Measurements from ENCODE around the gene SMIM44.
"Not testable (repeated sequence)": the region's sequence is repeated elsewhere in the genome, so short reads cannot be mapped to it uniquely, and the experiment has no call there.

Gene SMIM44

DNA sequence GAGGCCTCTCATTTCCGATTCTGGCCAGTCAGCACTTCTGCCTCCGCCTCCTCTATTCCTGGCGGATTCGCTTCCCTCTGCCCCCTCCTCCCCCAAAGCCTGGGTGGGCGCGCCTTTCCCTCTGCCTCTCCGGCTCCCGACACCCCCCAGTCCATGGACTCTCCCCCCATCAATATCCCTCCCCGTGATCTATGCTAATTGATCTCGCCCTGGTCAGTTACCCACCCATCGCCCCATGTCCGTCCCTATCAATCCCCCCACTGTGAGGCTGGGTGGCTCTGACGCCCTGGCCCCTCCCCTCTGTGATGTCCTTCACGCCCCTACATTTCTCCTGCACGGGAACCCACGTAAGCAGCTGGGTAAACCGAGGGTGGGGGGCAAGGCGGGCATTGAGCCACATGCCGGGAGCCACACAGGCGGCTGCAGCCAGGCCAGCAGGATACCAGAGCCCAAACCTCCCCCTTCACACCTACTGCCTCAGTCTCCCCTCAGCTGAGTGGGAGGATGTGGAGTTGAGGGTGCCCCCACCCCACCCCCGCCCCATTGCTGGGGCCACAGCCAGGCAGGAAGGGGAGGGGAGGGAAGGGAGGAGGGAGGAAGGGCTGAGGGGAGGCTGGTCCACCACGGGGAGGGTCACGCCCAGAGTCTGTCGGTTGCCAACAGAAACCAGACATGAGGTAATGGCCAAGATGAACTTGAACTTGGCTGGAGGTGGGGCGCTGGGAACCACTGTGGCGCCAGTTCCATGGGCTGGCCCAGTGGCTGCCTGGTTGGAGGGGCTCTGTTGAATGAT is 24.0 kb downstream of the SMIM44 start:
- no peaks in the 10 kb centered on the region for H3K27me3 ChIP-seq (ENCODE audit: low read depth, low read length)
- H3K9me3 ChIP-seq (ENCODE audit: control insufficient read depth in 1 of 2, low read length in 2 of 2), result no peaks in the 10 kb centered on the region
- H3K36me3 ChIP-seq (ENCODE audit: control insufficient read depth in 1 of 2, insufficient read depth in 2 of 2, low read length in 2 of 2), result peaks cover 13 to 51% of the 10 kb centered on the region in 2 donors
- peak overlapping the region in 1 of 2 donors; percentile 12 for H3K4me3 ChIP-seq (ENCODE audit: low read depth in 1 of 2, low read length in 2 of 2)
- H3K4me1 ChIP-seq (ENCODE audit: control insufficient read depth in 1 of 2, insufficient read depth in 2 of 2, low read length in 2 of 2), result peaks cover 4 to 48% of the 10 kb centered on the region in 2 donors
- H3K27ac ChIP-seq (ENCODE audit: low read length), result peak overlapping the region; percentile 65

DNA sequence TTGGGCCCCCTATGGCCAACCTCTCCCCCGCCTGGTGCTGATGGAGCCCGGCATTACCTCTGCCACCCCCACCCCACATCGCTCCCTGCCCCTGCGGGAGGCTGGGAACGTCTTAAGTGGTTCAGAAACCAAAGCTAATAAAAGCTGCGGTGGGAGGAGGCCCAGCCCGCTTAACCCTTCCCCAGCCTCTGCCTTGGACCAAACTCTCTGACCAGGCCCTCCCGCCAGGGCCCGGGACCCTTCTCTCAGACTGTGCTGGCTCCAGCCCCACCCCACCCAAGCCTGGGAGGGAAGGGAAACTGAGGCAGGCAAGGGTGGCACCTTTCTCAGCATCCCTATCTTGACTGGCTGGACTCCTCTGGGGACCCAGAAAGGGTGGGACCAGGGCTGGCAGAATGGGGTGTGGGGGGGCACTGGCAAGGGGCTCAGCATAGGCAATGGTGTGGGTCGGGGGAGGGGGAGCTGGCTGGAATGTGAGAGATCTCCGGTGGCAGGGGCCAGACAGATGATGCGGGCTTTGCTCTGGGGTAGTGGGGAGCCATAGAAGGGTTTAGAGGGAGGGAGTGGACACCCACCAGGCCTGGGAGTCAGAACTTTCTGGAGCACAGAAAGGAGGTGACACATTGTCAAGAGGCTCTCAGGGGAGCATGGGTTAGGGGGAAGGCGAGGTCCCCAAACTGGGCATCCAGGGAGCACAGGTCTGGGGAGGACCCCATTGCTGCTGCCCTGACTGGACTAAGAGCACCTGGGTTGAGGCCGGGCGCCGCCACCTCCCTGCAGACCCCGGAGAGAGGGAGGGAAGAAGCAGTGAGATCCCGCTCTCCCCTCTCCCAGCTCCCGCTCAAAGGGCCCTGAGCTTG is 24.8 kb downstream of the SMIM44 start:
- H3K9me3 ChIP-seq (ENCODE audit: control insufficient read depth in 1 of 2, low read length in 2 of 2), result no peaks in the 10 kb centered on the region
- peaks cover 4 to 48% of the 10 kb centered on the region in 2 donors for H3K4me1 ChIP-seq (ENCODE audit: control insufficient read depth in 1 of 2, insufficient read depth in 2 of 2, low read length in 2 of 2)
- peak overlapping the region; percentile 65 for H3K27ac ChIP-seq (ENCODE audit: low read length)
- H3K36me3 ChIP-seq (ENCODE audit: control insufficient read depth in 1 of 2, insufficient read depth in 2 of 2, low read length in 2 of 2), result peaks cover 14 to 59% of the 10 kb centered on the region in 2 donors
- H3K27me3 ChIP-seq (ENCODE audit: low read depth, low read length), result no peaks in the 10 kb centered on the region
- peak overlapping the region in 1 of 2 donors; percentile 12 for H3K4me3 ChIP-seq (ENCODE audit: low read depth in 1 of 2, low read length in 2 of 2)

DNA sequence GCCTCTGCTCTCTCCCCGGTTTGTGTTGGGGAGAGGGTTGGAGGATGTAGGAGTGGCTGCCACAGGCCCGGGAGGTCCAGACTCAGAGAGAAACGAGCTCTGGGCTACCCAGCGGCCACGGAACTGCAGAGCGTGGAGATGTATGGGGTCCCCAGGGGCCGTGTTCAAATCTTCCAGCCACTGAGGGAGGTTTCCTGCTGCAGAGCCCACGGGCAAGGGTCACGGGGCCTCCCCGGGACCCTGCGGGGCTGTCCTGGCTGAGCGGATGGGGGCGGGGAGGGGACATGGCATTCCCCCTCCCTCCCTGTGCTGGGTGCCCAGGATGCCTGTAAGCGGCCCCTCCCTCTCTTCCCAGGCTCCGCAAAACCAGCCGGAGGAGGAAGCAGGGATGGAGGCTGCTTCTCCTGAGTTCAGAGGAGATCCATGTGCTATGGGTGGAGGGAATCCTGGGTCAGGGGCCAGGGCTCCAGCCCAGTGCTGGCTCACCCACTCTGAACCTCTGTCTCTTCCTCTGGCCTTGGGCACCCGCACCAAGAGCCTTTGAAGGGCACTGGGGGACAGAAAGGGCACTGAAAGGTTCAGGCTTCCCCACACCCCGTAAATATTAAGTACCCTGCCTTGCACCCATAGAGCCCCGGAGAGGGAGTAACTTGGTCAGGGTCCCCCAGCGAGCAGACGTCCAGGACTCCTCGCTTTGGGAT is 25.6 kb downstream of the SMIM44 start:
- peaks cover 16 to 61% of the 10 kb centered on the region in 2 donors for H3K36me3 ChIP-seq (ENCODE audit: control insufficient read depth in 1 of 2, insufficient read depth in 2 of 2, low read length in 2 of 2)
- peak overlapping the region; percentile 65 for H3K27ac ChIP-seq (ENCODE audit: low read length)
- peak overlapping the region in 1 of 2 donors; percentile 12 for H3K4me3 ChIP-seq (ENCODE audit: low read depth in 1 of 2, low read length in 2 of 2)
- peaks cover 4 to 48% of the 10 kb centered on the region in 2 donors for H3K4me1 ChIP-seq (ENCODE audit: control insufficient read depth in 1 of 2, insufficient read depth in 2 of 2, low read length in 2 of 2)
- no peaks in the 10 kb centered on the region for H3K27me3 ChIP-seq (ENCODE audit: low read depth, low read length)
- no peaks in the 10 kb centered on the region for H3K9me3 ChIP-seq (ENCODE audit: control insufficient read depth in 1 of 2, low read length in 2 of 2)

DNA sequence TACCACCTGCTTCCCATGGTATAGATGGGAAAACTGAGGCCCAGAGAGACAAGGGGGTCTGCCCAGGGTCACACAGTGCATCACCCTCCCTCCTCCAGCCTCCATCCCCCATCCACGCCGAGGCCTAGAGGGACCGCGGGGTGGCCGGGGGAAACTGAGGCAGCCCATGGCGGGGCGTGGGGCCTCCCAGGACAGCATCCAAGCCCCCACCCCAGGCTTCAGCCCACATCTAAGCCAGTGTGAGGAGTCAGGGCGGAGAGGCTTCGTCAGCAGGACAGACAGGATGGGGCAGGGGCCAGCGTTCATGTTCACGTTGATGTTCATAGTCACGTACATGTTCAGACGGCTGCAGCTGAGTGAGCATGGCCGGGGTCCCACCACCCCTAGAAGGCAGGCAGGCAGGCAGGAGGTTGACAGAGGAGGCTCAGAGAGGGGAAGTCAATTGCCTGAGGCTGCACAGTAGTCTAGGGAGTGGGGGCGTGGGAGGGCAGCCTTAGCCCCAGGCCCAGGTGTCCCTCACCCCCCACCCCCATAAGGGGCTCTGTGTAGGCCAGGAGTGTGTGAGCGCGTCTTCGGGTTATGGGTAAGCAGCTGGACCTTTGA is 26.2 kb downstream of the SMIM44 start:
- Histone ChIP-seq H3K27ac (ENCODE audit: low read length) (peak overlapping the region; percentile 65), H3K27me3 (ENCODE audit: low read depth, low read length) (no peaks in the 10 kb centered on the region), H3K36me3 (ENCODE audit: control insufficient read depth in 1 of 2, insufficient read depth in 2 of 2, low read length in 2 of 2) (peaks cover 21 to 62% of the 10 kb centered on the region in 2 donors), H3K4me3 (ENCODE audit: low read depth in 1 of 2, low read length in 2 of 2) (no peak overlapping the region), H3K9me3 (ENCODE audit: control insufficient read depth in 1 of 2, low read length in 2 of 2) (no peaks in the 10 kb centered on the region), H3K4me1 (ENCODE audit: control insufficient read depth in 1 of 2, insufficient read depth in 2 of 2, low read length in 2 of 2) (peaks cover 4 to 48% of the 10 kb centered on the region in 2 donors)

DNA sequence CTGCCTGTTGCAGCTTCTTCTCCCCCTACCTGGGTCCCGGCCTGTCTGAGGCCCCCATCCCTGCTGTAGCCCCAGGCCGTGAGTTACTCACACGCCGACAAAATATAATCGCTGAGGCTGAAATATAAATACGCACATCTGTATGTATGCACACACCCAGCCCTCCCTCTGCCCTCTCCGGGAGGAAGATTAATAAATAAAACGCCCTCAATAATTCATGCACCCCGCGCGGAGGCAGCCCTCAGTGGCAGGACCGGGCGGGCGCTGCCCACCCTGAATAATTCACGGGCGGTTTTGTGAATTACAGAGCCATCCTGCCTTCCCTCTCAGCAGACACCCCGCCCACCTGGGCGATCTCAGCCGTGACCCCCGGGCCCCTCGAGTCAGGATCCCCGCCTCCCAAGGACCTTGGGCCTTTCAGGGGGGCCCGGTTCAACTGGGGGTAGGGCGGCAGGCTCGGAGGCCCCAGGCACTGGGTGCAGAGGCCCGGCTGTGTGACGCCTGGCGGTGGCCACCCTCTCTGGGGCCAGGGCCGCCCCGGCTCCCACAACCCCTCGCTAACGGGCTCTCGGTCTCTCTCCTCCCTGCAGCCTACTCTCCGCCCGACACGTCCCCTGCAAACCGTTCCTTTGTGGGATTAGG is 27.2 kb downstream of the SMIM44 start:
- Histone ChIP-seq H3K27me3 (ENCODE audit: low read depth, low read length) (no peaks in the 10 kb centered on the region), H3K4me3 (ENCODE audit: low read depth in 1 of 2, low read length in 2 of 2) (no peak overlapping the region), H3K36me3 (ENCODE audit: control insufficient read depth in 1 of 2, insufficient read depth in 2 of 2, low read length in 2 of 2) (peaks cover 21 to 68% of the 10 kb centered on the region in 2 donors), H3K9me3 (ENCODE audit: control insufficient read depth in 1 of 2, low read length in 2 of 2) (no peaks in the 10 kb centered on the region), H3K27ac (ENCODE audit: low read length) (no peak overlapping the region), H3K4me1 (ENCODE audit: control insufficient read depth in 1 of 2, insufficient read depth in 2 of 2, low read length in 2 of 2) (peaks cover 4 to 48% of the 10 kb centered on the region in 2 donors)

DNA sequence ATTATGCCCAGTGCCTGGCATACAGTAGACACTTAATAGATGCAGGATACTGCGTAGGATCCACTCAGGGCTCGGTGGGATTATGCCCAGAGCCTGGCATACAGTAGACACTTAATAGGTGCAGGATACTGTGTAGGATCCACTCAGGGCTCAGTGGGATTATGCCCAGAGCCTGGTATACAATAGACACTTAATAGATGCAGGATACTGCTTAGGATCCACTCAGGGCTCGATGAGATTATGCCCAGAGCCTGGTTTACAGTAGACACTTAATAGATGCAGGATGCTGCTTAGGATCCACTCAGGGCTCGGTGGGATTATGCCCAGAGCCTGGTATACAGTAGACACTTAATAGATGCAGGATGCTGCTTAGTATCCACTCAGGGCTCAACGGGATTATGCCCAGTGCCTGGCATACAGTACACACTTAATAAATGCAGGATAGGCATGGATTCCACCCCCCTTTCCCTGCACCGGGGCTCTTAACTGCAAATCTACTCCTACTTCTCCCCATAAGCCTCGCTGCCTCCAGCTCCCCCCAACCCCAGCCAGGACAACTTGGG is 27.8 kb downstream of the SMIM44 start:
- Histone ChIP-seq H3K9me3 (ENCODE audit: control insufficient read depth in 1 of 2, low read length in 2 of 2) (no peaks in the 10 kb centered on the region), H3K36me3 (ENCODE audit: control insufficient read depth in 1 of 2, insufficient read depth in 2 of 2, low read length in 2 of 2) (peaks cover 21 to 71% of the 10 kb centered on the region in 2 donors), H3K4me1 (ENCODE audit: control insufficient read depth in 1 of 2, insufficient read depth in 2 of 2, low read length in 2 of 2) (peaks cover 4 to 53% of the 10 kb centered on the region in 2 donors), H3K4me3 (ENCODE audit: low read depth in 1 of 2, low read length in 2 of 2) (no peak overlapping the region), H3K27ac (ENCODE audit: low read length) (no peak overlapping the region), H3K27me3 (ENCODE audit: low read depth, low read length) (no peaks in the 10 kb centered on the region)

DNA sequence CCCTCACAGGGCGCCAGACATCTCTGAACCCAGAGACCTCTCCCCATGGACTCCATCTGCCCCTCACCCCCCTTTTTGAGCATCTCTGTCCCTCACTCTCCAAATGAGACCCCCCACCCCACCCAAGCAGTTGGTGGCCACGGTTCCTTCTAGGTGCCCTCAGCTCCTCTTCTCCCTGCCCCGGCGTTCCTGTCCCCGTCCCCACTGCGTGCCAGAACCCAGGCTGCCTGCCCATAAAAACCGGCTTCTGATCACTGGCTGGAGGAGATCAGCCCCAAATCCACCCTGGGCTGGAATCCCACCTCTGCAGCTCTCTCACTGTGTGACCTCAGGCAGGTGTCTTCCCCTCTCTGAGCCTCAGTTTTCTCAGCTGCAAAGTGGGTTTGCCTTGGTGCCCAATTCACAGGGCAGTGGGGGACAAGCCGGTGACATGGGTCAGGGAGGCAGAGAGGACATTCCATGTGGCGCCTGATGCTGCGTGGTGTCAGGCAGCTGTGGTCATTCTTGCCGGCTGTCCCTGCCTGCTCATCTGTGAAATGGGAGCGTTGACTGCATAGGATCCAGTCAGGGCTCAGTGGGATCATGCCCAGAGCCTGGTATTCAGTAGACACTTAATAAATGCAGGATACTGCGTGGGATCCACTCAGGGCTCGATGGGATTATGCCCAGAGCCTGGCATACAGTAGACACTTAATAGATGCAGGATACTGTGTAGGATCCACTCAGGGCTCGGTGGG is 28.4 kb downstream of the SMIM44 start:
- Histone ChIP-seq H3K27ac (ENCODE audit: low read length) (no peak overlapping the region), H3K9me3 (ENCODE audit: control insufficient read depth in 1 of 2, low read length in 2 of 2) (no peaks in the 10 kb centered on the region), H3K4me1 (ENCODE audit: control insufficient read depth in 1 of 2, insufficient read depth in 2 of 2, low read length in 2 of 2) (peaks cover 4 to 49% of the 10 kb centered on the region in 2 donors), H3K36me3 (ENCODE audit: control insufficient read depth in 1 of 2, insufficient read depth in 2 of 2, low read length in 2 of 2) (peaks cover 21 to 66% of the 10 kb centered on the region in 2 donors), H3K4me3 (ENCODE audit: low read depth in 1 of 2, low read length in 2 of 2) (no peak overlapping the region), H3K27me3 (ENCODE audit: low read depth, low read length) (no peaks in the 10 kb centered on the region)

DNA sequence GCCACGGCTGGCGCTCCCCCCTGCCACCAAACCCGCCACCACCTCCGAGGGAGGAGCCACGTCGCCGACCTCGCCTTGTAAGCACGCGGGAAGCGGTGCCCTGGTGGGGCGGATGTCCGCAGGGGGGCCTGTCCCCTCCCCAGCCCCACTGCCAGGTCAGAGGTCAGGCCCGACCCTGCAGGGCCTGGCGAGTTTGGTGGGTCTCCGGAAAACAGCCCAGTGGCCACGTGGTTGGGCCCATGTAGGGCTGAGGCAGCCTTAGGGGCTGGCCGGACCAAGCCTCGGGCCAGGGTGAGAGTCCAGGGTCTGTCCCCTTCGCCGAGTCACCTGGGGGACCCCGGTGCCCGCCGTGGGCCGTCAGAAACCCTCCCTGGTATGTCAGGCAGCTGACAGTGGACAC is 29.4 kb downstream of the SMIM44 start:
- Histone ChIP-seq H3K36me3 (ENCODE audit: control insufficient read depth in 1 of 2, insufficient read depth in 2 of 2, low read length in 2 of 2) (peaks cover 26 to 71% of the 10 kb centered on the region in 2 donors), H3K27me3 (ENCODE audit: low read depth, low read length) (no peaks in the 10 kb centered on the region), H3K9me3 (ENCODE audit: control insufficient read depth in 1 of 2, low read length in 2 of 2) (no peaks in the 10 kb centered on the region), H3K4me1 (ENCODE audit: control insufficient read depth in 1 of 2, insufficient read depth in 2 of 2, low read length in 2 of 2) (peaks cover 3 to 39% of the 10 kb centered on the region in 2 donors), H3K27ac (ENCODE audit: low read length) (no peak overlapping the region), H3K4me3 (ENCODE audit: low read depth in 1 of 2, low read length in 2 of 2) (no peak overlapping the region)

DNA sequence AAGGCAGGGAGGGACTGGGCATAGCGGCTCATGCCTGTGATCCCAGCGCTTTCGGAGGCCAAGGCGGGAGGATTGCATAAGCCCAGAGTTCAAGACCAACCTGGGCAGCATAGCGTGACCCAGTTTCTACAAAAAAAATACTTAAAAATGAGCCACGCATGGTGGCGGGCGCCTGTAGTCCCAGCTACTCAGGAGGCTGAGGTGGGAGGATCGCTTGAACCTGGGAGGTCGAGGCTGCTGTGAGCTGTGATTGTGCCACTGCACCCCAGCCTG is 30.4 kb downstream of the SMIM44 start:
- Histone ChIP-seq H3K36me3 (ENCODE audit: control insufficient read depth in 1 of 2, insufficient read depth in 2 of 2, low read length in 2 of 2) (peaks cover 26 to 74% of the 10 kb centered on the region in 2 donors), H3K4me1 (ENCODE audit: control insufficient read depth in 1 of 2, insufficient read depth in 2 of 2, low read length in 2 of 2) (peaks cover 0 to 29% of the 10 kb centered on the region in 2 donors)
- not testable (repeated sequence) for H3K27me3 ChIP-seq (ENCODE audit: low read depth, low read length); H3K27ac ChIP-seq (ENCODE audit: low read length); H3K4me3 ChIP-seq (ENCODE audit: low read depth in 1 of 2, low read length in 2 of 2); H3K9me3 ChIP-seq (ENCODE audit: control insufficient read depth in 1 of 2, low read length in 2 of 2)

All from muscle layer of duodenum (tissue), 2 donors.